MM.1S (cell line): Measurements from ENCODE around the gene PSMD3.

Source experiments
- DNase-seq: peaks from one replicate; pipeline ENCODE4 v3.0.0-alpha.2; 2015
- H2AFZ ChIP-seq: fragments of 300-600 bp; sonication (generic); 2 replicates; pipeline ENCODE4 v1.6.0; 2016; ENCODE audit warnings: antibody characterized with exemption, low read length
- H3F3A ChIP-seq: fragments of 300-600 bp; sonication (generic); 2 replicates; pipeline ENCODE4 v1.6.1; 2016; ENCODE audit warnings: mild to moderate bottlenecking, antibody characterized with exemption, low read length, moderate library complexity, mixed read lengths; ENCODE audit not compliant: insufficient read depth
- H3K27ac ChIP-seq: fragments of 300-600 bp; sonication (generic); 2 replicates; pipeline ENCODE4 v1.5.1; 2016; ENCODE audit warnings: mild to moderate bottlenecking, low read length
- H3K27me3 ChIP-seq: fragments of 300-600 bp; sonication (generic); replicated peaks from 2 replicates; pipeline ENCODE4 v1.6.0; 2016; ENCODE audit warnings: low read length; ENCODE audit not compliant: insufficient read depth
- H3K36me3 ChIP-seq: fragments of 300-600 bp; sonication (generic); replicated peaks from 2 replicates; pipeline ENCODE4 v1.6.1; 2016; ENCODE audit warnings: mild to moderate bottlenecking, low read length, mixed read lengths; ENCODE audit not compliant: insufficient read depth
- H3K4me1 ChIP-seq: fragments of 300-600 bp; sonication (generic); 2 replicates; pipeline ENCODE4 v1.6.1; 2016; ENCODE audit warnings: low read length, mixed read lengths
- H3K4me2 ChIP-seq: fragments of 300-600 bp; sonication (generic); 2 replicates; pipeline ENCODE4 v1.6.0; 2016; ENCODE audit warnings: low read depth, low read length
- H3K4me3 ChIP-seq: fragments of 300-600 bp; sonication (generic); 2 replicates; pipeline ENCODE4 v1.5.1; 2016; ENCODE audit warnings: low read length, mixed read lengths
- H3K79me2 ChIP-seq: fragments of 300-600 bp; sonication (generic); 2 replicates; pipeline ENCODE4 v1.6.1; 2016; ENCODE audit warnings: mixed run types, low read length, mixed read lengths
- H3K9ac ChIP-seq: fragments of 300-600 bp; sonication (generic); 2 replicates; pipeline ENCODE4 v1.6.1; 2016; ENCODE audit warnings: low read length, mixed read lengths
- H3K9me2 ChIP-seq: fragments of 300-600 bp; sonication (generic); replicated peaks from 2 replicates; pipeline ENCODE4 v1.6.1; 2016; ENCODE audit warnings: mild to moderate bottlenecking, low read length, mixed read lengths; ENCODE audit not compliant: insufficient read depth
- H3K9me3 ChIP-seq: fragments of 300-600 bp; sonication (generic); replicated peaks from 2 replicates; pipeline ENCODE4 v1.6.1; 2016; ENCODE audit warnings: mild to moderate bottlenecking, low read length, mixed read lengths; ENCODE audit not compliant: insufficient read depth
- H4K20me1 ChIP-seq: fragments of 300-600 bp; sonication (generic); 2 replicates; pipeline ENCODE4 v1.6.1; 2016; ENCODE audit warnings: mild to moderate bottlenecking, low read length, moderate library complexity, mixed read lengths; ENCODE audit not compliant: insufficient read depth
- EZH2 ChIP-seq: fragments of 300-600 bp; sonication (generic); optimal IDR thresholded peaks from 2 replicates; pipeline ENCODE3; 2017; ENCODE audit warnings: low read depth, mild to moderate bottlenecking, antibody characterized with exemption, low read length, mixed read lengths
- EZH2phosphoT487 ChIP-seq: fragments of 300-600 bp; sonication (generic); IDR thresholded peaks from 2 replicates; pipeline ENCODE4 v1.6.1; 2018; ENCODE audit warnings: antibody characterized with exemption, low read length
- TF ChIP-seq, protein P1 (sequence below): fragments of 300-600 bp; sonication (generic); IDR thresholded peaks from 2 replicates; pipeline ENCODE4 v1.5.1; 2016; ENCODE audit warnings: antibody characterized with exemption, low read length, mixed read lengths

The PSMD3 gene

DNA sequence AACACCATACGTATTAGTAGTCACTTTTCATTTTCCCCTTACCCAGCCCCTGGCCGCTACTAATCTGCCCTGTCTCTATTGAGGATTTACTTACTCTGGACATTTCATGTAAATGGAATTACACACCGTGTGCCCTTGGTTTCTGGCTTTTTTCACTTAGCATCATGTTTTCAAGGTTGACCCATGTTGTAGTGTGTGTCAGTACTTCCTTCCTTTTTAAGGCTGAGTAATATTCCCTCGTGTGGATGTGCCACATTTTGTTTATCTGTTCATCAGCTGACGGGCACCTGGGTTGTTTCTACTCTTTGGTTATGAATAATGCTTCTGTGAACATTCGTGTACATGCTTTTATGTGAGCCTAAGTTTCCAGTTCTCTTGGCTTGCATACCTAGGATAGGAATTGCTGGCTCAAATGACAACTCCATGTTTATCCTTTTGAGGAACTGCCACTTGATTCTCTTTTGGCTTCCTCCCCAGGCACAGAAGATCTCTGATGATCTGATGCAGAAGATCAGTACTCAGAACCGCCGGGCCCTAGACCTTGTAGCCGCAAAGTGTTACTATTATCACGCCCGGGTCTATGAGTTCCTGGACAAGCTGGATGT, 7.7 kb downstream of the PSMD3 start:
- Histone ChIP-seq H3F3A (no peaks in the 10 kb centered on the region), H2AFZ (no peak overlapping the region), H4K20me1 (no peaks in the 10 kb centered on the region), H3K4me1 (no peaks in the 10 kb centered on the region), H3K9me3 (no peaks in the 10 kb centered on the region), H3K9ac (no peak overlapping the region), H3K27me3 (no peaks in the 10 kb centered on the region), H3K79me2 (peaks cover 57% of the 10 kb centered on the region), H3K4me3 (no peak overlapping the region), H3K36me3 (peaks cover 42% of the 10 kb centered on the region), H3K27ac (no peak overlapping the region), H3K4me2 (no peak overlapping the region), H3K9me2 (no peaks in the 10 kb centered on the region)
- no peak for DNase-seq
- TF ChIP-seq EZH2 (no peak), EZH2phosphoT487 (no peak)
- TF ChIP-seq, protein P1, sequence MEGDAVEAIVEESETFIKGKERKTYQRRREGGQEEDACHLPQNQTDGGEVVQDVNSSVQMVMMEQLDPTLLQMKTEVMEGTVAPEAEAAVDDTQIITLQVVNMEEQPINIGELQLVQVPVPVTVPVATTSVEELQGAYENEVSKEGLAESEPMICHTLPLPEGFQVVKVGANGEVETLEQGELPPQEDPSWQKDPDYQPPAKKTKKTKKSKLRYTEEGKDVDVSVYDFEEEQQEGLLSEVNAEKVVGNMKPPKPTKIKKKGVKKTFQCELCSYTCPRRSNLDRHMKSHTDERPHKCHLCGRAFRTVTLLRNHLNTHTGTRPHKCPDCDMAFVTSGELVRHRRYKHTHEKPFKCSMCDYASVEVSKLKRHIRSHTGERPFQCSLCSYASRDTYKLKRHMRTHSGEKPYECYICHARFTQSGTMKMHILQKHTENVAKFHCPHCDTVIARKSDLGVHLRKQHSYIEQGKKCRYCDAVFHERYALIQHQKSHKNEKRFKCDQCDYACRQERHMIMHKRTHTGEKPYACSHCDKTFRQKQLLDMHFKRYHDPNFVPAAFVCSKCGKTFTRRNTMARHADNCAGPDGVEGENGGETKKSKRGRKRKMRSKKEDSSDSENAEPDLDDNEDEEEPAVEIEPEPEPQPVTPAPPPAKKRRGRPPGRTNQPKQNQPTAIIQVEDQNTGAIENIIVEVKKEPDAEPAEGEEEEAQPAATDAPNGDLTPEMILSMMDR, result no peak

DNA sequence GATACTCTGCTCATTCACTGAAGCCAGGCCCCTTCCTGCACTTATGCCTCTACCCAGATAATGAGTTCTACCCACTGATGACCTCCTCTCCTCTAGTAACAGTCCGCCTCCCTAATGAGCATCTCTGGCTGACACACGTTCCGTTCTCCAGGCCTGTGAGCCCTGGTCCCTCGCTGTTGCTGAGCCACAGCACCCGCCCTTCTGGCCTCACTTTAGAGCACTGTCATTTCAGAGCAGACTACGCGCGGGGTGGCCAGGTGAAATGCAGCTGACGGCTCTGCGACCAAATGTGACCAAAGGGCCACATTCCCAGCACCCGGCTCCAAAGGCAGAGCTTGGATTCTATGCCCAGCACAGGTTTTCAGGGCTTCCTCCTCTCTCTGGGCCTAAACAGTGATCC, 13.8 kb downstream of the PSMD3 start:
- Histone ChIP-seq H4K20me1 (no peaks in the 10 kb centered on the region), H3K4me1 (no peaks in the 10 kb centered on the region), H3K9me2 (no peaks in the 10 kb centered on the region), H3K4me3 (no peak overlapping the region), H3K79me2 (peaks cover 8% of the 10 kb centered on the region; the same call in 1 of the 2 replicates), H3F3A (no peaks in the 10 kb centered on the region; the same call in 1 of the 2 replicates), H3K4me2 (no peak overlapping the region), H3K9me3 (no peaks in the 10 kb centered on the region), H3K36me3 (peaks cover 28% of the 10 kb centered on the region; the same call in 1 of the 2 replicates), H3K27ac (no peak overlapping the region), H2AFZ (no peak overlapping the region), H3K27me3 (no peaks in the 10 kb centered on the region), H3K9ac (no peak overlapping the region)
- TF ChIP-seq, protein P1, result no peak
- TF ChIP-seq EZH2phosphoT487 (no peak), EZH2 (no peak)
- no peak for DNase-seq

DNA sequence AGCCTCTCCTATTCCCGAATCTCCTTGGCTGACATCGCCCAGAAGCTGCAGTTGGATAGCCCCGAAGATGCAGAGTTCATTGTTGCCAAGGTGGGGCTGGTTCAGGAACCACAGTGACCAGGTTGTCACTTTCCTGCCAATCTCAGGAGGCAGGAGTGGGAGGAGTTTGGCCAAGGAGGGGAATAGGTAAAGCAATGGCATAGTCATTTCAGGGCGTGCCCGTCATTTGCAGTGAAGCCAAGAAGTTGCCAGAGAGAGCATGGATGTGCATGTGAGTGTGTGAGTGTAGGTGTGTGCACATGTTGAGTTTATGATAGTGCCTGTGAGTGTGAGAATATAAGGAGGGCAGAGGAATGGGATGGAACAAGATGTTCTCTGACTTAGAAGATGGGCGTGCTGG, 14.8 kb downstream of the PSMD3 start:
- no peak for TF ChIP-seq EZH2
- TF ChIP-seq, protein P1, result no peak
- TF ChIP-seq EZH2phosphoT487, result no peak
- H4K20me1 ChIP-seq, result no peaks in the 10 kb centered on the region
- no peaks in the 10 kb centered on the region for H3K4me1 ChIP-seq
- H3K27me3 ChIP-seq, result no peaks in the 10 kb centered on the region
- no peak for DNase-seq
- no peak overlapping the region for H3K27ac ChIP-seq
- H3K79me2 ChIP-seq, result peaks cover 5% of the 10 kb centered on the region; the same call in 1 of the 2 replicates
- peaks cover 23% of the 10 kb centered on the region; the same call in 1 of the 2 replicates for H3K36me3 ChIP-seq
- no peak overlapping the region for H2AFZ ChIP-seq
- no peak overlapping the region for H3K4me2 ChIP-seq
- H3F3A ChIP-seq, result peaks cover 4% of the 10 kb centered on the region; the same call in 1 of the 2 replicates
- no peaks in the 10 kb centered on the region for H3K9me3 ChIP-seq
- H3K9ac ChIP-seq, result no peak overlapping the region
- H3K4me3 ChIP-seq, result no peak overlapping the region
- no peaks in the 10 kb centered on the region for H3K9me2 ChIP-seq
